CD4-positive, alpha-beta T cell (primary cell): Measurements from ENCODE around the gene FOXA1. TPM values are rescaled to one million over a fixed set of nuclear protein-coding genes. Genes with fewer than 3 reads are reported as not detected.

Experiments used
- ATAC-seq: fragments of 200-7000 bp; cut with Tn5 transposase; one replicate; pipeline ENCODE4 v1.10.0; 2022; ENCODE audit warnings: mild to moderate bottlenecking; ENCODE audit not compliant: poor library complexity
- CTCF ChIA-PET: fragments of 350-600 bp; sonication (Branson Sonifier 250); formaldehyde crosslinking; loops from one replicate; lab custom pipeline; 2021; ENCODE audit warnings: antibody characterized with exemption, inconsistent platforms; lab: Charles Lee
- POLR2A ChIA-PET: fragments of 350-600 bp; sonication (Branson Sonifier 250); formaldehyde crosslinking; loops from one replicate; lab custom pipeline; 2021; ENCODE audit warnings: antibody characterized with exemption, inconsistent platforms; lab: Charles Lee
- DNase-seq, 14 experiments: peaks; one replicate each; pipeline ENCODE4 v3.0.0-alpha.2; 2013 to 2020; ENCODE audit warnings: mixed read lengths in 2 of 14
- H3K27ac ChIP-seq, 2 donors: one replicate each; pipeline versions ENCODE4 v1.5.1 to v1.7.0; 2013; ENCODE audit warnings: low read length in 2 of 2, low read depth in 1 of 2, mild to moderate bottlenecking in 1 of 2
- H3K27me3 ChIP-seq, 2 experiments: 1 replicate in 1 of 2; 2 replicates in 1 of 2; pipeline versions ENCODE4 v1.6.1 to v1.7.0; 2013; ENCODE audit warnings: low read length in 2 of 2, control low read depth in 1 of 2, mild to moderate bottlenecking in 1 of 2, moderate library complexity in 1 of 2; ENCODE audit not compliant: insufficient read depth in 2 of 2, control insufficient read depth in 1 of 2
- H3K36me3 ChIP-seq: one replicate; pipeline ENCODE4 v1.6.1; 2013; ENCODE audit warnings: low read length, control low read depth; ENCODE audit not compliant: insufficient read depth
- H3K4me1 ChIP-seq: one replicate; pipeline ENCODE4 v1.6.1; 2013; ENCODE audit warnings: low read length, control low read depth; ENCODE audit not compliant: insufficient read depth
- H3K4me3 ChIP-seq: one replicate; pipeline ENCODE4 v1.5.1; 2013; ENCODE audit warnings: mild to moderate bottlenecking, low read length, moderate library complexity
- H3K9me3 ChIP-seq, 2 experiments: 1 replicate in 1 of 2; 2 replicates in 1 of 2; pipeline versions ENCODE4 v1.6.1 to v1.7.0; 2013; ENCODE audit warnings: low read length in 2 of 2, mild to moderate bottlenecking in 2 of 2, control low read depth in 1 of 2, moderate library complexity in 1 of 2; ENCODE audit not compliant: control insufficient read depth in 1 of 2, insufficient read depth in 1 of 2
- H3K27ac Mint-ChIP-seq: one replicate; pipeline ENCODE4 v1.8.0; 2020; ENCODE audit warnings: mixed read lengths
- H3K27me3 Mint-ChIP-seq: one replicate; pipeline ENCODE4 v1.8.0; 2021; ENCODE audit warnings: mixed read lengths
- H3K36me3 Mint-ChIP-seq: one replicate; pipeline ENCODE4 v1.8.0; 2021; ENCODE audit warnings: low read depth, mixed read lengths
- H3K4me1 Mint-ChIP-seq: one replicate; pipeline ENCODE4 v1.8.0; 2021; ENCODE audit warnings: low read depth, mixed read lengths
- H3K4me3 Mint-ChIP-seq: one replicate; pipeline ENCODE4 v1.8.0; 2020; ENCODE audit warnings: mild to moderate bottlenecking, mixed read lengths
- H3K9me3 Mint-ChIP-seq: one replicate; pipeline ENCODE4 v1.8.0; 2020; ENCODE audit warnings: mixed read lengths
- CTCF ChIP-seq: fragments of 200-600 bp; IDR thresholded peaks from one replicate; pipeline ENCODE4 v1.8.0; 2022; ENCODE audit warnings: antibody characterized with exemption, mild to moderate bottlenecking
- intact Hi-C, 2 experiments: fragments of 100-400 bp; cut with DNase I in 1 of 2; cut with micrococcal nuclease in 1 of 2; formaldehyde crosslinking; loops; one replicate each; pipeline versions ENCODE4 v1.15.1 to v1.9.0; 2023 to 2025; cut with DNase I, micrococcal nuclease
- total RNA-seq, 174 experiments: library from RNA in 2 of 174; stranded (reverse) in 2 of 174; gene quantifications; one replicate each; pipeline ENCODE4 v1.2.3 and lab custom pipeline; 2021 to 2026

Gene FOXA1
- total RNA-seq, 2 experiments from 2014 or later, result not detected

- intact Hi-C loops, result no loop called here
- POLR2A ChIA-PET, result no interaction called here
- Mint-ChIP-seq H3K4me1 (no peaks in the 10 kb centered on the region), H3K4me3 (no peak overlapping the region), H3K36me3 (no peaks in the 10 kb centered on the region), H3K27me3 (peaks cover 75% of the 10 kb centered on the region), H3K9me3 (peaks cover 6% of the 10 kb centered on the region), H3K27ac (no peak overlapping the region)
- Histone ChIP-seq H3K4me1 (no peaks in the 10 kb centered on the region), H3K36me3 (no peaks in the 10 kb centered on the region), H3K27me3 (peaks cover 60 to 87% of the 10 kb centered on the region in 2 experiments), H3K27ac (no peak overlapping the region), H3K9me3 (peaks cover 0 to 43% of the 10 kb centered on the region in 2 experiments), H3K4me3 (no peak overlapping the region)
- CTCF ChIA-PET, result no interaction called here
- ATAC-seq (no peak), DNase-seq (no peak)
- no peak for TF ChIP-seq CTCF
These were observed 8.3 kb downstream of the FOXA1 start for GRCh38 chr14:37586797-37587130.

GRCh38 chr14:37585971-37586796 is 8.9 kb downstream of the FOXA1 start:
- Mint-ChIP-seq H3K27ac (no peak overlapping the region), H3K36me3 (no peaks in the 10 kb centered on the region), H3K4me1 (no peaks in the 10 kb centered on the region), H3K4me3 (no peak overlapping the region), H3K9me3 (peaks cover 6% of the 10 kb centered on the region), H3K27me3 (peaks cover 77% of the 10 kb centered on the region)
- CTCF ChIA-PET, result no interaction called here
- Histone ChIP-seq H3K27ac (no peak overlapping the region), H3K4me3 (no peak overlapping the region), H3K9me3 (peaks cover 0 to 37% of the 10 kb centered on the region in 2 experiments), H3K36me3 (no peaks in the 10 kb centered on the region), H3K27me3 (peaks cover 56 to 82% of the 10 kb centered on the region in 2 experiments), H3K4me1 (no peaks in the 10 kb centered on the region)
- DNase-seq, result no peak
- no peak for ATAC-seq
- intact Hi-C loops, result no loop called here
- no peak for TF ChIP-seq CTCF
- POLR2A ChIA-PET, result no interaction called here

- Mint-ChIP-seq H3K27ac (no peak overlapping the region), H3K27me3 (peaks cover 77% of the 10 kb centered on the region), H3K4me3 (no peak overlapping the region), H3K4me1 (no peaks in the 10 kb centered on the region), H3K9me3 (peaks cover 3% of the 10 kb centered on the region), H3K36me3 (no peaks in the 10 kb centered on the region)
- H3K27ac ChIP-seq, result no peak overlapping the region
- H3K9me3 ChIP-seq, result peaks cover 0 to 35% of the 10 kb centered on the region in 2 experiments
- CTCF ChIA-PET, result no interaction called here
- H3K27me3 ChIP-seq, result peaks cover 49 to 78% of the 10 kb centered on the region in 2 experiments
- no peak for TF ChIP-seq CTCF
- ATAC-seq, result no peak
- H3K4me1 ChIP-seq, result no peaks in the 10 kb centered on the region
- DNase-seq, result no peak
- H3K36me3 ChIP-seq, result no peaks in the 10 kb centered on the region
- POLR2A ChIA-PET, result no interaction called here
- intact Hi-C loops, result no loop called here
- H3K4me3 ChIP-seq, result no peak overlapping the region
These were observed 9.9 kb downstream of the FOXA1 start for GRCh38 chr14:37585101-37585511.
